ENCODE results near the gene SH3TC1.

GRCh38 chr4:8170341-8170740 is 28.7 kb upstream of the SH3TC1 start:
- TF ChIP-seq POLR2A (IDR thresholded peaks at IDR 0.05) (no peak), CTCF (IDR thresholded peaks at IDR 0.05) (no peak), POLR2AphosphoS5 (IDR thresholded peaks at IDR 0.05; ENCODE audit: insufficient read depth in 1 of 2, low read depth in 1 of 2) (no peak)

Measured in vagina (tissue), 2 donors.